Dedifferentiated amniotic fluid mesenchymal stem cell (primary cell): Measurements from ENCODE around the gene SLC38A7.
"Not testable (repeated sequence)": the region's sequence is repeated elsewhere in the genome, so short reads cannot be mapped to it uniquely, and the experiment has no call there.

Source experiments
- DNase-seq: peaks from one replicate; pipeline ENCODE4 v3.0.0-alpha.2; 2016; ENCODE audit errors: extremely low spot score

Gene SLC38A7

GRCh38 chr16:58678269-58678668, 6.3 kb downstream of the SLC38A7 start:
- no peak for DNase-seq

- no peak for DNase-seq
These were observed 13.5 kb downstream of the SLC38A7 start for GRCh38 chr16:58670946-58671583.

- DNase-seq: no peak
These were observed 14.4 kb downstream of the SLC38A7 start for GRCh38 chr16:58670177-58670576.

- DNase-seq: no peak
These were observed 19.4 kb downstream of the SLC38A7 start for GRCh38 chr16:58665200-58665599.

- DNase-seq: peak; percentile 94
These were observed 23.3 kb downstream of the SLC38A7 start for GRCh38 chr16:58661199-58661830.

GRCh38 chr16:58659911-58660310, 24.7 kb downstream of the SLC38A7 start:
- DNase-seq: not testable (repeated sequence)

- no peak for DNase-seq
These were observed 25.8 kb downstream of the SLC38A7 start for GRCh38 chr16:58658796-58659211.

- DNase-seq: no peak
These were observed 27.7 kb downstream of the SLC38A7 start for GRCh38 chr16:58656899-58657298.

- no peak for DNase-seq
These were observed 29.4 kb downstream of the SLC38A7 start for GRCh38 chr16:58655215-58655596.

GRCh38 chr16:58654560-58655214, 29.9 kb downstream of the SLC38A7 start:
- no peak for DNase-seq

GRCh38 chr16:58652741-58653140, 31.8 kb downstream of the SLC38A7 start:
- no peak for DNase-seq

- no peak for DNase-seq
These were observed 32.6 kb downstream of the SLC38A7 start for GRCh38 chr16:58651965-58652348.

GRCh38 chr16:58649707-58650106, 34.9 kb downstream of the SLC38A7 start:
- DNase-seq: no peak

GRCh38 chr16:58647107-58647506, 37.5 kb downstream of the SLC38A7 start:
- no peak for DNase-seq

- DNase-seq: no peak
These were observed 39.6 kb downstream of the SLC38A7 start for GRCh38 chr16:58644765-58645487.

GRCh38 chr16:58644108-58644507, 40.5 kb downstream of the SLC38A7 start:
- no peak for DNase-seq

GRCh38 chr16:58640949-58641348, 43.6 kb downstream of the SLC38A7 start:
- no peak for DNase-seq

GRCh38 chr16:58639836-58640235, 44.7 kb downstream of the SLC38A7 start:
- DNase-seq: no peak

GRCh38 chr16:58639230-58639629, 45.3 kb downstream of the SLC38A7 start:
- no peak for DNase-seq

- peak; percentile 88 for DNase-seq
These were observed 46.2 kb downstream of the SLC38A7 start for GRCh38 chr16:58638148-58639036.

GRCh38 chr16:58637021-58637420, 47.5 kb downstream of the SLC38A7 start:
- DNase-seq: not testable (repeated sequence)
